ENCODE measurements around the gene SNCB. TPM values are rescaled to one million over a fixed set of nuclear protein-coding genes. Genes with fewer than 3 reads are reported as not detected.

Gene SNCB
- polyA plus RNA-seq, 1 of the 3 experiments (the other 2 are of a cell fraction): 0.33 TPM

DNA sequence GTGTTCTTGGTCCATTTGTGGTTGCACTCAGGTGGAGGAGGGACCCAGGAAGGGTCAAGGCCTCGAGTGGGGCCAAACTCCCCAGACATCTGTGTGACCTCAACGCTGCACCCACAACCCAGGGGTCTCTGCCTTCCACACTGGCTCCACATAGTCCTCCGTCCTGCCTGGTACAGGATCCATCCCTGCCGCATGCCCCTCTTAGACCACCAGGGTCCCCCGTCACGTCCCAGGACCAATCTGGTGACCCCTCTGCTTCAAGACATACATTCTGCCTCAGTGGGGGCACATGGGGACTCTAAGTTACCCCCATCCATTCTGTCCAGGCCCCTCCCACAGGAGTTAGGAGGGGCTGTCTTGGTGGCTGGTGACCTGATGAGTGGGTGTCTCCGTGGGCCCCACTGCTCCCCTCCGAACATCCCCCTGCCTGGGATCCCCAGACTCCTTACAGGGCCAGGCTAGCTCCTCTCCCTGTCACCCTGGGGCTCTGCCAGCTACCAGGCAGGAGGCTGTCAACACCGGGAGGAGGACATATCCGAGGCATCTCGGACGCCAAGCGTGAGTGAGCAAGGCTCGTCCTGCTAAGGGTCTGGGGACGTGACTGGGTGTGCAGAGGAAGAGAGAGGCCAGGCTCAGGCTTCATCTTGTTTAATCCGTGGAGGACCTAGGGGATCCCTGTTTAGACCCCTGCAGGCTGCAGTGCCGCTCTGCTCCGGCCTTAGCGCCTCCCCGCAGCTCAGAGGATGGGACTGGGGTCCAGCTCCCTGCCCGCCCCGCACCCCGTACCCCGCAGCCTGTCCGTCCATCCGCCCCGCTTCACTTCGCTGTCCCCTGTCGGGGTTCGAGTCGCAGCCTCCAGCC is 49.3 kb upstream of the SNCB start:
- Histone ChIP-seq H3K4me1 (ENCODE audit: control insufficient read depth in 1 of 2, insufficient read depth in 2 of 2, low read depth in 1 of 2, low read length in 1 of 2) (peaks cover 0 to 7% of the 10 kb centered on the region in 2 experiments; a peak in 1 of 4 replicates), H3K79me2 (ENCODE audit: insufficient read depth) (no peaks in the 10 kb centered on the region), H3K9me2 (no peaks in the 10 kb centered on the region), H3K9ac (no peak overlapping the region), H3K27ac (ENCODE audit: low read depth in 2 of 2, low read length in 1 of 2) (no peak overlapping the region), H3K27me3 (ENCODE audit: insufficient read depth) (no peaks in the 10 kb centered on the region; the same call in 1 of the 2 replicates), H3K4me3 (ENCODE audit: low read depth in 2 of 2, low read length in 1 of 2) (no peak overlapping the region), H3K9me3 (no peaks in the 10 kb centered on the region), H4K20me1 (ENCODE audit: insufficient read depth) (no peaks in the 10 kb centered on the region), H2AFZ (ENCODE audit: low read depth) (no peak overlapping the region), H3K36me3 (replicated peaks in 1 of 2; ENCODE audit: control insufficient read depth in 1 of 2, insufficient read depth in 2 of 2, low read length in 1 of 2) (no peaks in the 10 kb centered on the region), H3K4me2 (no peak overlapping the region), H3F3A (replicated peaks; ENCODE audit: insufficient read depth) (no peaks in the 10 kb centered on the region)
- POLR2A ChIA-PET: no interaction called here
- no peak for DNase-seq
- 77% methylated on average over 29 of the region's 31 CpGs for WGBS (ENCODE audit: low lambda C conversion rate)
- TF ChIP-seq NFIC (IDR thresholded peaks at IDR 0.05; ENCODE audit: borderline replicate concordance) (no peak), ELF1 (IDR thresholded peaks at IDR 0.05) (no peak), TEAD4 (IDR thresholded peaks at IDR 0.05; ENCODE audit: borderline replicate concordance, insufficient read depth) (no peak), FOXM1 (IDR thresholded peaks at IDR 0.05; ENCODE audit: low read depth) (no peak), NRF1 (IDR thresholded peaks at IDR 0.05; ENCODE audit: low read depth, low read length) (no peak), RFX5 (IDR thresholded peaks at IDR 0.05; ENCODE audit: low read length) (no peak), REST (IDR thresholded peaks at IDR 0.05; ENCODE audit: low read depth, low read length) (no peak), ZBTB33 (IDR thresholded peaks at IDR 0.05; ENCODE audit: borderline replicate concordance, low read depth) (no peak), EP300 (IDR thresholded peaks at IDR 0.05; ENCODE audit: borderline replicate concordance in 1 of 2, low read depth in 1 of 2, low read length in 1 of 2) (no peak), CTCF (IDR thresholded peaks at IDR 0.05) (no peak), YY1 (IDR thresholded peaks at IDR 0.05; ENCODE audit: low read depth) (no peak), MXI1 (IDR thresholded peaks at IDR 0.05; ENCODE audit: low read depth, low read length) (no peak), TAF1 (IDR thresholded peaks at IDR 0.05; ENCODE audit: borderline replicate concordance, low read depth, low read length) (no peak), FOSL2 (IDR thresholded peaks at IDR 0.05; ENCODE audit: borderline replicate concordance, low read depth) (no peak)
- TF ChIP-seq, protein P1, sequence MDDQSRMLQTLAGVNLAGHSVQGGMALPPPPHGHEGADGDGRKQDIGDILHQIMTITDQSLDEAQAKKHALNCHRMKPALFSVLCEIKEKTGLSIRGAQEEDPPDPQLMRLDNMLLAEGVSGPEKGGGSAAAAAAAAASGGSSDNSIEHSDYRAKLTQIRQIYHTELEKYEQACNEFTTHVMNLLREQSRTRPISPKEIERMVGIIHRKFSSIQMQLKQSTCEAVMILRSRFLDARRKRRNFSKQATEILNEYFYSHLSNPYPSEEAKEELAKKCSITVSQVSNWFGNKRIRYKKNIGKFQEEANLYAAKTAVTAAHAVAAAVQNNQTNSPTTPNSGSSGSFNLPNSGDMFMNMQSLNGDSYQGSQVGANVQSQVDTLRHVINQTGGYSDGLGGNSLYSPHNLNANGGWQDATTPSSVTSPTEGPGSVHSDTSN (IDR thresholded peaks at IDR 0.05): no peak
- CTCF ChIA-PET: interaction anchor here (0.7 to 2.5 kb wide), 3 partner anchors 19 to 37 kb away, joined by 3 to 16 read pairs (median 3); no protein-coding TSS in a partner anchor
